HEK293 (cell line): ENCODE data around the gene PRSS22.

Experiments used
- CTCF ChIA-PET: fragments of 350-600 bp; formaldehyde crosslinking; extraction: SDS; loops from one replicate; lab custom pipeline; 2021; ENCODE audit warnings: antibody characterized with exemption; lab: Yijun Ruan, JAX
- POLR2A ChIA-PET: fragments of 300-600 bp; formaldehyde crosslinking; extraction: SDS; loops from one replicate; lab custom pipeline; 2020; ENCODE audit warnings: antibody characterized with exemption, inconsistent platforms; lab: Yijun Ruan, JAX
- H3K27ac ChIP-seq: fragments of 200-500 bp; sonication (Bioruptor generic); 2 replicates; pipeline ENCODE4 v1.5.1; 2014; ENCODE audit warnings: low read depth, low read length, control low read depth, inconsistent platforms; ENCODE audit errors: extremely low read depth
- H3K36me3 ChIP-seq, 2 experiments: fragments of 200-500 bp in 1 of 2; sonication (Bioruptor generic) in 1 of 2; 1 replicate in 1 of 2; 2 replicates in 1 of 2; pipeline ENCODE4 v1.5.1; 2014 to 2017; ENCODE audit warnings: inconsistent platforms in 2 of 2, low read length in 2 of 2; ENCODE audit not compliant: control insufficient read depth in 2 of 2, insufficient read depth in 1 of 2
- H3K4me1 ChIP-seq: fragments of 200-500 bp; sonication (Bioruptor generic); 2 replicates; pipeline ENCODE4 v1.5.1; 2014; ENCODE audit warnings: mild to moderate bottlenecking, low read length, inconsistent platforms; ENCODE audit not compliant: control insufficient read depth, insufficient read depth
- H3K4me3 ChIP-seq: 2 replicates; pipeline ENCODE4 v1.5.1; 2011; ENCODE audit warnings: low read depth, mild to moderate bottlenecking, control low read depth, low read length, moderate library complexity
- H3K9me3 ChIP-seq: fragments of 200-500 bp; sonication (Bioruptor generic); 2 replicates; pipeline ENCODE4 v1.5.1; 2014; ENCODE audit warnings: low read depth, low read length, inconsistent platforms; ENCODE audit not compliant: control insufficient read depth, insufficient read depth
- CTCF ChIP-seq: fragments of 450-650 bp; formaldehyde crosslinking; IDR thresholded peaks from 2 replicates; pipeline ENCODE4 v1.5.1; 2016; ENCODE audit warnings: missing biosample characterization, missing genetic modification characterization
- FEZF1 ChIP-seq: fragments of 450-650 bp; formaldehyde crosslinking; IDR thresholded peaks from 2 replicates; pipeline ENCODE4 v1.5.1; 2016; ENCODE audit warnings: missing biosample characterization, missing genetic modification characterization
- HOXD13 ChIP-seq: sonication (generic); formaldehyde crosslinking; IDR thresholded peaks from 2 replicates; pipeline ENCODE4 v1.8.0; 2022; ENCODE audit warnings: missing genetic modification reagents, borderline replicate concordance
- IKZF3 ChIP-seq: fragments of 450-650 bp; IDR thresholded peaks from 2 replicates; pipeline ENCODE4 v1.5.0; 2018; ENCODE audit warnings: missing biosample characterization, mild to moderate bottlenecking, missing genetic modification characterization, moderate library complexity
- KLF1 ChIP-seq: fragments of 450-650 bp; formaldehyde crosslinking; IDR thresholded peaks from 2 replicates; pipeline ENCODE4 v1.5.1; 2016; ENCODE audit warnings: missing biosample characterization, missing genetic modification characterization
- KLF10 ChIP-seq: fragments of 450-650 bp; IDR thresholded peaks from 2 replicates; pipeline ENCODE4 v1.5.1; 2018; ENCODE audit warnings: missing biosample characterization, mild to moderate bottlenecking, missing genetic modification characterization
- KLF9 ChIP-seq: fragments of 450-650 bp; formaldehyde crosslinking; IDR thresholded peaks from 2 replicates; pipeline ENCODE4 v1.5.1; 2016; ENCODE audit warnings: missing biosample characterization, missing genetic modification characterization, low read depth
- MYNN ChIP-seq: fragments of 450-650 bp; formaldehyde crosslinking; IDR thresholded peaks from 2 replicates; pipeline ENCODE4 v1.5.1; 2016; ENCODE audit warnings: missing biosample characterization, missing genetic modification characterization, borderline replicate concordance
- PRDM10 ChIP-seq: fragments of 450-650 bp; formaldehyde crosslinking; IDR thresholded peaks from 2 replicates; pipeline ENCODE4 v1.5.1; 2016; ENCODE audit warnings: missing biosample characterization, missing genetic modification characterization
- ZBTB8A ChIP-seq: fragments of 450-650 bp; formaldehyde crosslinking; IDR thresholded peaks from 2 replicates; pipeline ENCODE4 v1.5.1; 2016; ENCODE audit warnings: missing biosample characterization, missing genetic modification characterization
- ZNF133 ChIP-seq: fragments of 450-650 bp; formaldehyde crosslinking; IDR thresholded peaks from 2 replicates; pipeline ENCODE4 v1.5.1; 2016; ENCODE audit warnings: missing biosample characterization, missing genetic modification characterization
- ZNF138 ChIP-seq: fragments of 450-650 bp; formaldehyde crosslinking; IDR thresholded peaks from 2 replicates; pipeline ENCODE4 v1.5.1; 2016; ENCODE audit warnings: missing biosample characterization, missing genetic modification characterization, borderline replicate concordance
- ZNF169 ChIP-seq: fragments of 450-650 bp; formaldehyde crosslinking; IDR thresholded peaks from 2 replicates; pipeline ENCODE4 v1.5.1; 2016; ENCODE audit warnings: missing biosample characterization, missing genetic modification characterization
- ZNF366 ChIP-seq: fragments of 450-650 bp; formaldehyde crosslinking; conservative IDR thresholded peaks from 2 replicates; pipeline ENCODE4 v1.5.1; 2016; ENCODE audit warnings: missing biosample characterization, missing genetic modification characterization
- ZNF37A ChIP-seq: fragments of 450-650 bp; IDR thresholded peaks from 2 replicates; pipeline ENCODE4 v1.5.1; 2018; ENCODE audit warnings: missing biosample characterization, missing genetic modification characterization
- ZNF398 ChIP-seq: fragments of 450-650 bp; formaldehyde crosslinking; IDR thresholded peaks from 2 replicates; pipeline ENCODE4 v1.5.1; 2017; ENCODE audit warnings: missing biosample characterization, missing genetic modification characterization
- ZNF433 ChIP-seq: fragments of 450-650 bp; formaldehyde crosslinking; IDR thresholded peaks from 2 replicates; pipeline ENCODE4 v1.5.1; 2016; ENCODE audit warnings: missing biosample characterization, missing genetic modification characterization, low read depth
- ZNF561 ChIP-seq: fragments of 450-650 bp; IDR thresholded peaks from 2 replicates; pipeline ENCODE4 v1.5.1; 2018; ENCODE audit warnings: missing biosample characterization, missing genetic modification characterization, borderline replicate concordance
- ZNF624 ChIP-seq: fragments of 450-650 bp; formaldehyde crosslinking; IDR thresholded peaks from 2 replicates; pipeline ENCODE4 v1.5.1; 2017; ENCODE audit warnings: missing biosample characterization, missing genetic modification characterization
- ZNF626 ChIP-seq: fragments of 450-650 bp; sonication (Bioruptor Pico); formaldehyde crosslinking; IDR thresholded peaks from 2 replicates; pipeline ENCODE4 v1.5.1; 2018; ENCODE audit warnings: missing biosample characterization, missing genetic modification characterization, inconsistent platforms
- ZNF747 ChIP-seq: fragments of 450-650 bp; formaldehyde crosslinking; IDR thresholded peaks from 2 replicates; pipeline ENCODE4 v1.5.1; 2016; ENCODE audit warnings: missing biosample characterization, missing genetic modification characterization
- ZSCAN5A ChIP-seq: fragments of 450-650 bp; formaldehyde crosslinking; IDR thresholded peaks from 2 replicates; pipeline ENCODE4 v1.5.1; 2016; ENCODE audit warnings: missing biosample characterization, missing genetic modification characterization

The PRSS22 gene

GRCh38 chr16:2907084-2907753 lies 49.2 kb upstream of the PRSS22 start (continued):
- TF ChIP-seq CTCF (peak; percentile 80), ZNF561 (0 out of 2 replicates have a peak, but pooled peaks have one; percentile 31), KLF10 (tag by site-specific recombination) (0 out of 2 replicates have a peak, but pooled peaks have one; percentile 51), ZBTB8A (peak; percentile 34; the same call in 1 of the 2 replicates)

- Histone ChIP-seq H3K9me3 (no peaks in the 10 kb centered on the region), H3K4me3 (no peak overlapping the region), H3K27ac (no peak overlapping the region), H3K4me1 (peaks cover 3% of the 10 kb centered on the region; the same call in 1 of the 2 replicates), H3K36me3 (no peaks in the 10 kb centered on the region)
- CTCF ChIA-PET = interaction anchor here (0.8 to 1.7 kb wide), 9 partner anchors 8 to 189 kb away, joined by 3 to 11 read pairs (median 5); partner anchors contain the start of gene FLYWCH2
- POLR2A ChIA-PET = interaction anchor here (0.6 to 1.5 kb wide), 18 partner anchors 9 to 599 kb away, joined by 3 to 40 read pairs (median 4); partner anchors contain the start of genes ELOB, FLYWCH2 and SRRM2
- TF ChIP-seq ZNF37A (tag by site-specific recombination) (no peak), ZSCAN5A (no peak), PRDM10 (tag by site-specific recombination) (peak; percentile 54), HOXD13 (no peak), FEZF1 (no peak), IKZF3 (tag by site-specific recombination) (peak; percentile 68), ZNF624 (tag by site-specific recombination) (no peak), ZNF626 (tag by site-specific recombination) (no peak), ZNF169 (tag by site-specific recombination) (no peak), ZNF133 (tag by site-specific recombination) (no peak), KLF1 (peak; percentile 20), MYNN (tag by site-specific recombination) (peak; percentile 58; the same call in 1 of the 2 replicates), ZNF398 (no peak), ZNF747 (tag by site-specific recombination) (no peak), ZNF366 (tag by site-specific recombination) (peak; percentile 83), KLF10 (tag by site-specific recombination) (peak; percentile 90), ZNF138 (tag by site-specific recombination) (no peak), ZNF433 (tag by site-specific recombination) (no peak), KLF9 (tag by site-specific recombination) (0 out of 2 replicates have a peak, but pooled peaks have one; percentile 2)
These were observed 48.0 kb upstream of the PRSS22 start for GRCh38 chr16:2905988-2906387.
